RWPE2 (cell line): ENCODE data around the gene CHFR.

ENCODE experiments used
- ATAC-seq: fragments of 200-7000 bp; cut with Tn5 transposase; 3 replicates; pipeline ENCODE4 v1.9.1; 2021; ENCODE audit warnings: low read depth
- DNase-seq: peaks from one replicate; pipeline ENCODE4 v3.0.0-alpha.2; 2020; ENCODE audit warnings: low spot score
- H3K27ac ChIP-seq: fragments of 450-650 bp; 2 replicates; pipeline ENCODE4 v1.5.1; 2017; ENCODE audit warnings: mild to moderate bottlenecking; ENCODE audit not compliant: poor library complexity, severe bottlenecking
- H3K27me3 ChIP-seq: fragments of 250-450 bp; sonication (Bioruptor Pico); 2 replicates; pipeline ENCODE4 v1.5.1; 2021; ENCODE audit warnings: mild to moderate bottlenecking, moderate library complexity; ENCODE audit not compliant: insufficient read depth, poor library complexity, severe bottlenecking
- H3K36me3 ChIP-seq: fragments of 250-450 bp; sonication (Bioruptor Pico); 2 replicates; pipeline ENCODE4 v1.5.1; 2020; ENCODE audit warnings: low read depth, mild to moderate bottlenecking, moderate library complexity
- H3K4me1 ChIP-seq: fragments of 250-450 bp; sonication (Bioruptor Pico); 2 replicates; pipeline ENCODE4 v1.5.1; 2021; ENCODE audit warnings: mild to moderate bottlenecking, moderate library complexity; ENCODE audit not compliant: insufficient read depth, poor library complexity, severe bottlenecking
- H3K4me3 ChIP-seq: fragments of 250-450 bp; sonication (Bioruptor Pico); 2 replicates; pipeline ENCODE4 v1.5.1; 2021; ENCODE audit warnings: mild to moderate bottlenecking, moderate library complexity; ENCODE audit not compliant: severe bottlenecking
- H3K9me3 ChIP-seq: fragments of 250-450 bp; sonication (Bioruptor Pico); 2 replicates; pipeline ENCODE4 v1.5.1; 2021; ENCODE audit warnings: mild to moderate bottlenecking, moderate library complexity; ENCODE audit not compliant: severe bottlenecking
- CTCF ChIP-seq: fragments of 450-650 bp; IDR thresholded peaks from one replicate; pipeline ENCODE4 v1.5.1; 2017; ENCODE audit warnings: mild to moderate bottlenecking, moderate library complexity; ENCODE audit not compliant: poor library complexity, severe bottlenecking

CHFR gene

GRCh38 chr12:132828706-132829534 lies 58.5 kb downstream of the CHFR start, which contains the start of gene GOLGA3:
TSS of gene GOLGA3 (minus strand) at chr12:132828869. CDS start at chr12:132822128, 6,741 bp downstream.
- ATAC-seq (peak; percentile 90), DNase-seq (peak; percentile 91)
- peaks cover 32% of the 10 kb centered on the region for H3K36me3 ChIP-seq
- peak within 1 kb of the TSS; percentile 67 for H3K27ac ChIP-seq
- no peaks in the 10 kb centered on the region for H3K9me3 ChIP-seq
- no peak for TF ChIP-seq CTCF
- H3K27me3 ChIP-seq, result no peaks in the 10 kb centered on the region
- peaks cover 6% of the 10 kb centered on the region for H3K4me1 ChIP-seq
- peak within 1 kb of the TSS; percentile 54 for H3K4me3 ChIP-seq

GRCh38 chr12:132827763-132828703 lies 59.4 kb downstream of the CHFR start:
- H3K4me3 ChIP-seq, result peak overlapping the region; percentile 54
- no peaks in the 10 kb centered on the region for H3K27me3 ChIP-seq
- DNase-seq, result no peak
- peak overlapping the region; percentile 67 for H3K27ac ChIP-seq
- peak; percentile 26 for ATAC-seq
- peaks cover 40% of the 10 kb centered on the region for H3K36me3 ChIP-seq
- peaks cover 6% of the 10 kb centered on the region for H3K4me1 ChIP-seq
- TF ChIP-seq CTCF, result no peak
- no peaks in the 10 kb centered on the region for H3K9me3 ChIP-seq

- Histone ChIP-seq H3K4me3 (no peak overlapping the region), H3K36me3 (peaks cover 59% of the 10 kb centered on the region), H3K27me3 (no peaks in the 10 kb centered on the region), H3K27ac (no peak overlapping the region), H3K9me3 (no peaks in the 10 kb centered on the region), H3K4me1 (peaks cover 6% of the 10 kb centered on the region)
- no peak for ATAC-seq
- DNase-seq, result no peak
- TF ChIP-seq CTCF, result no peak
Observed at GRCh38 chr12:132825861-132826260, 61.5 kb downstream of the CHFR start.

- Histone ChIP-seq H3K27me3 (no peaks in the 10 kb centered on the region), H3K9me3 (no peaks in the 10 kb centered on the region), H3K4me1 (peaks cover 6% of the 10 kb centered on the region), H3K27ac (no peak overlapping the region), H3K36me3 (peaks cover 67% of the 10 kb centered on the region), H3K4me3 (no peak overlapping the region)
- no peak for TF ChIP-seq CTCF
- no peak for ATAC-seq
- no peak for DNase-seq
Observed at GRCh38 chr12:132825089-132825488, 62.3 kb downstream of the CHFR start.
